ENCODE measurements around the gene PARD3.
A peak's percentile ranks its signal among the peaks of the same experiment; 100 is the strongest.

PARD3 gene

GRCh38 chr10:34313353-34313752 is 501.7 kb downstream of the PARD3 start:
- H3K4me1 ChIP-seq (ENCODE audit: insufficient read depth, poor library complexity, severe bottlenecking), result no peaks in the 10 kb centered on the region
- H3K27me3 ChIP-seq (ENCODE audit: insufficient read depth, poor library complexity, severe bottlenecking), result no peaks in the 10 kb centered on the region
- no peak for TF ChIP-seq CTCF (IDR thresholded peaks at IDR 0.05; ENCODE audit: poor library complexity, severe bottlenecking)
- no peak overlapping the region for H3K27ac ChIP-seq (ENCODE audit: poor library complexity, severe bottlenecking)
- H3K9me3 ChIP-seq (ENCODE audit: severe bottlenecking), result no peaks in the 10 kb centered on the region
- peaks cover 16% of the 10 kb centered on the region; the same call in 1 of the 2 replicates for H3K36me3 ChIP-seq (ENCODE audit: low read depth)
- DNase-seq (ENCODE audit: low spot score) (no peak), ATAC-seq (ENCODE audit: low read depth) (no peak)
- H3K4me3 ChIP-seq (ENCODE audit: severe bottlenecking), result no peak overlapping the region

GRCh38 chr10:34311679-34312078 is 503.4 kb downstream of the PARD3 start:
- ATAC-seq (ENCODE audit: low read depth), result no peak
- no peak for DNase-seq (ENCODE audit: low spot score)
- Histone ChIP-seq H3K27me3 (ENCODE audit: insufficient read depth, poor library complexity, severe bottlenecking) (no peaks in the 10 kb centered on the region), H3K4me1 (ENCODE audit: insufficient read depth, poor library complexity, severe bottlenecking) (no peaks in the 10 kb centered on the region), H3K9me3 (ENCODE audit: severe bottlenecking) (no peaks in the 10 kb centered on the region), H3K27ac (ENCODE audit: poor library complexity, severe bottlenecking) (no peak overlapping the region), H3K4me3 (ENCODE audit: severe bottlenecking) (no peak overlapping the region), H3K36me3 (ENCODE audit: low read depth) (peaks cover 12% of the 10 kb centered on the region; the same call in 1 of the 2 replicates)
- no peak for TF ChIP-seq CTCF (IDR thresholded peaks at IDR 0.05; ENCODE audit: poor library complexity, severe bottlenecking)

GRCh38 chr10:34310234-34310633 is 504.9 kb downstream of the PARD3 start:
- no peaks in the 10 kb centered on the region for H3K27me3 ChIP-seq (ENCODE audit: insufficient read depth, poor library complexity, severe bottlenecking)
- H3K9me3 ChIP-seq (ENCODE audit: severe bottlenecking), result no peaks in the 10 kb centered on the region
- H3K4me1 ChIP-seq (ENCODE audit: insufficient read depth, poor library complexity, severe bottlenecking), result no peaks in the 10 kb centered on the region
- DNase-seq (ENCODE audit: low spot score) (no peak), ATAC-seq (ENCODE audit: low read depth) (no peak)
- no peak overlapping the region for H3K27ac ChIP-seq (ENCODE audit: poor library complexity, severe bottlenecking)
- no peak overlapping the region for H3K4me3 ChIP-seq (ENCODE audit: severe bottlenecking)
- no peak for TF ChIP-seq CTCF (IDR thresholded peaks at IDR 0.05; ENCODE audit: poor library complexity, severe bottlenecking)
- peaks cover 5% of the 10 kb centered on the region; the same call in 1 of the 2 replicates for H3K36me3 ChIP-seq (ENCODE audit: low read depth)

- no peaks in the 10 kb centered on the region for H3K27me3 ChIP-seq (ENCODE audit: insufficient read depth, poor library complexity, severe bottlenecking)
- peak; percentile 33; the same call in 2 of the 3 replicates for ATAC-seq (ENCODE audit: low read depth)
- H3K27ac ChIP-seq (ENCODE audit: poor library complexity, severe bottlenecking), result no peak overlapping the region
- no peak overlapping the region for H3K4me3 ChIP-seq (ENCODE audit: severe bottlenecking)
- no peaks in the 10 kb centered on the region for H3K4me1 ChIP-seq (ENCODE audit: insufficient read depth, poor library complexity, severe bottlenecking)
- H3K36me3 ChIP-seq (ENCODE audit: low read depth), result no peaks in the 10 kb centered on the region
- TF ChIP-seq CTCF (IDR thresholded peaks at IDR 0.05; ENCODE audit: poor library complexity, severe bottlenecking), result no peak
- H3K9me3 ChIP-seq (ENCODE audit: severe bottlenecking), result no peaks in the 10 kb centered on the region
- no peak for DNase-seq (ENCODE audit: low spot score)
These were observed 509.9 kb downstream of the PARD3 start for GRCh38 chr10:34305189-34305588.

- H3K4me1 ChIP-seq (ENCODE audit: insufficient read depth, poor library complexity, severe bottlenecking), result no peaks in the 10 kb centered on the region
- no peaks in the 10 kb centered on the region for H3K36me3 ChIP-seq (ENCODE audit: low read depth)
- no peak overlapping the region for H3K4me3 ChIP-seq (ENCODE audit: severe bottlenecking)
- no peaks in the 10 kb centered on the region for H3K9me3 ChIP-seq (ENCODE audit: severe bottlenecking)
- no peaks in the 10 kb centered on the region for H3K27me3 ChIP-seq (ENCODE audit: insufficient read depth, poor library complexity, severe bottlenecking)
- no peak for DNase-seq (ENCODE audit: low spot score)
- no peak for TF ChIP-seq CTCF (IDR thresholded peaks at IDR 0.05; ENCODE audit: poor library complexity, severe bottlenecking)
- no peak overlapping the region for H3K27ac ChIP-seq (ENCODE audit: poor library complexity, severe bottlenecking)
- ATAC-seq (ENCODE audit: low read depth), result no peak
These were observed 512.1 kb downstream of the PARD3 start for GRCh38 chr10:34303022-34303421.
